PC-9 (cell line): ENCODE results near the gene HS3ST4.

Source experiments
- CTCF ChIP-seq: fragments of 200-600 bp; sonication (generic); conservative IDR thresholded peaks from 2 replicates; pipeline ENCODE4 v1.6.1; 2017; ENCODE audit warnings: mixed run types, antibody characterized with exemption, mild to moderate bottlenecking, moderate library complexity
- EZH2 ChIP-seq: fragments of 200-600 bp; sonication (generic); IDR thresholded peaks from 2 replicates; pipeline ENCODE4 v1.8.0; 2017; ENCODE audit warnings: antibody characterized with exemption, low read depth

- TF ChIP-seq CTCF (no peak), EZH2 (no peak)
Measured at GRCh38 chr16:25905810-25906209, 214.1 kb downstream of the HS3ST4 start.
